GM12878 (cell line): ENCODE measurements around the gene AGPAT4. TPM values are rescaled to one million over a fixed set of nuclear protein-coding genes. Genes with fewer than 3 reads are reported as not detected.
A peak's percentile ranks its signal among the peaks of the same experiment; 100 is the strongest.

Experiments used
- BACH1 ChIP-seq: fragments of 450-650 bp; IDR thresholded peaks from 2 replicates; pipeline ENCODE4 v1.6.1; 2017; ENCODE audit warnings: mild to moderate bottlenecking, borderline replicate concordance
- BMI1 ChIP-seq: fragments of 450-650 bp; IDR thresholded peaks from 2 replicates; pipeline ENCODE4 v1.6.1; 2016; ENCODE audit warnings: mild to moderate bottlenecking, moderate library complexity, borderline replicate concordance
- CHD2 ChIP-seq: IDR thresholded peaks from 2 replicates; pipeline ENCODE4 v1.6.1; 2011; ENCODE audit warnings: low read depth, low read length, improper control_type of control experiment, borderline replicate concordance
- ETV6 ChIP-seq, 2 experiments: fragments of 450-650 bp in 1 of 2; IDR thresholded peaks in 1 of 2; conservative IDR thresholded peaks in 1 of 2; 2 replicates each; pipeline ENCODE4 v1.6.1; 2014; ENCODE audit warnings: antibody characterized with exemption in 1 of 2, borderline replicate concordance in 1 of 2, low read depth in 1 of 2, mild to moderate bottlenecking in 1 of 2, moderate library complexity in 1 of 2
- MYC ChIP-seq: IDR thresholded peaks from 2 replicates; pipeline ENCODE4 v1.6.1; 2011; ENCODE audit warnings: mild to moderate bottlenecking, low read length, moderate library complexity, inconsistent platforms; ENCODE audit not compliant: insufficient read depth, insufficient replicate concordance, insufficient read length, severe bottlenecking
- NFXL1 ChIP-seq: fragments of 450-650 bp; IDR thresholded peaks from 2 replicates; pipeline ENCODE4 v1.6.1; 2017; ENCODE audit warnings: antibody characterized with exemption, mild to moderate bottlenecking, borderline replicate concordance
- NFYB ChIP-seq: IDR thresholded peaks from 2 replicates; pipeline ENCODE4 v1.6.1; 2011; ENCODE audit warnings: low read depth, mild to moderate bottlenecking, low read length, improper control_type of control experiment, moderate library complexity; ENCODE audit not compliant: insufficient read depth
- NR2C2 ChIP-seq: IDR thresholded peaks from 2 replicates; pipeline ENCODE4 v1.6.1; 2011; ENCODE audit warnings: borderline replicate concordance, low read depth; ENCODE audit not compliant: control insufficient read depth, insufficient read length
- POU2F2 ChIP-seq: IDR thresholded peaks from 3 replicates; pipeline ENCODE4 v1.6.1; 2011; ENCODE audit warnings: low read depth, mild to moderate bottlenecking, low read length, borderline replicate concordance
- SMAD1 ChIP-seq: fragments of 450-650 bp; IDR thresholded peaks from 2 replicates; pipeline ENCODE4 v1.6.1; 2018; ENCODE audit warnings: mild to moderate bottlenecking, low read depth; ENCODE audit not compliant: partially characterized antibody
- SMC3 ChIP-seq: IDR thresholded peaks from 2 replicates; pipeline ENCODE4 v1.6.1; 2011; ENCODE audit warnings: low read length, improper control_type of control experiment, borderline replicate concordance
- SUPT20H ChIP-seq: IDR thresholded peaks from 2 replicates; pipeline ENCODE4 v1.6.1; 2011; ENCODE audit warnings: low read depth, mild to moderate bottlenecking, low read length, moderate library complexity, borderline replicate concordance; ENCODE audit not compliant: control insufficient read depth
- ZNF217 ChIP-seq: fragments of 450-650 bp; IDR thresholded peaks from 2 replicates; pipeline ENCODE4 v1.6.1; 2017; ENCODE audit warnings: antibody characterized with exemption, mild to moderate bottlenecking
- ZNF274 ChIP-seq: IDR thresholded peaks from one replicate; pipeline ENCODE4 v1.8.0; 2011; ENCODE audit not compliant: insufficient read length, insufficient read depth
- ZNF384 ChIP-seq: IDR thresholded peaks from 2 replicates; pipeline ENCODE4 v1.6.1; 2012; ENCODE audit warnings: low read depth, mild to moderate bottlenecking, low read length, improper control_type of control experiment, borderline replicate concordance
- polyA plus RNA-seq, 11 experiments: library from polyadenylated mRNA; depleted of rRNA in 4 of 11; unstranded in 6 of 11; stranded (reverse) in 5 of 11; fragments of >200 nt; fragmentation: Nextera tagmentation in 4 of 11; fragmentation: Illumina TruSeq in 1 of 11; extraction: Ambion mirVana in 4 of 11; extraction: Trizol in 1 of 11; gene quantifications; 1 replicate in 1 of 11; 2 replicates in 10 of 11; pipeline versions ENCODE4 v1.2.1 to v1.2.3, GENCODE V29; 2011 to 2016; ENCODE audit warnings: inconsistent platforms in 2 of 11, missing spikeins in 2 of 11, low read depth in 1 of 11
- total RNA-seq, 4 experiments: library from RNA; depleted of rRNA in 3 of 4; stranded (reverse); fragments of >200 nt in 3 of 4; fragmentation: Illumina TruSeq in 1 of 4; extraction: Trizol in 1 of 4; gene quantifications; 2 replicates each; pipeline versions ENCODE4 v1.2.1 to v1.2.3, GENCODE V29; 2013 to 2021
- TF ChIP-seq, protein P1 (sequence below): fragments of 450-650 bp; IDR thresholded peaks from 2 replicates; pipeline ENCODE4 v1.6.1; 2017; ENCODE audit warnings: low read depth, mild to moderate bottlenecking, moderate library complexity
- TF ChIP-seq, protein P2 (sequence below), 3 experiments: IDR thresholded peaks in 2 of 3; conservative IDR thresholded peaks in 1 of 3; 2 replicates each; pipeline ENCODE4 v1.5.1; 2011; ENCODE audit warnings: low read depth in 3 of 3, low read length in 3 of 3, mild to moderate bottlenecking in 3 of 3, control low read depth in 2 of 3, moderate library complexity in 2 of 3, inconsistent platforms in 1 of 3, mixed read lengths in 1 of 3; ENCODE audit not compliant: control insufficient read depth in 2 of 3, insufficient read depth in 1 of 3; ENCODE audit errors: extremely low read depth in 1 of 3
- TF ChIP-seq, protein P3 (sequence below): fragments of 150-350 bp; IDR thresholded peaks from 2 replicates; pipeline ENCODE4 v1.6.1; 2014; ENCODE audit warnings: mild to moderate bottlenecking, low read depth, low read length
- TF ChIP-seq, protein P4 (sequence below): IDR thresholded peaks from 2 replicates; pipeline ENCODE4 v1.6.1; 2012; ENCODE audit warnings: low read depth, low read length, improper control_type of control experiment
- TF ChIP-seq, protein P5 (sequence below): fragments of 450-650 bp; IDR thresholded peaks from 2 replicates; pipeline ENCODE4 v1.6.1; 2017; ENCODE audit warnings: antibody characterized with exemption, mild to moderate bottlenecking, moderate library complexity

Gene AGPAT4
- total and polyA plus RNA-seq, 10 of the 15 experiments (the other 5 are each of a cell fraction or from before 2014, with no cell fraction given): 0.34 to 2.2 (median 1.3) TPM

DNA sequence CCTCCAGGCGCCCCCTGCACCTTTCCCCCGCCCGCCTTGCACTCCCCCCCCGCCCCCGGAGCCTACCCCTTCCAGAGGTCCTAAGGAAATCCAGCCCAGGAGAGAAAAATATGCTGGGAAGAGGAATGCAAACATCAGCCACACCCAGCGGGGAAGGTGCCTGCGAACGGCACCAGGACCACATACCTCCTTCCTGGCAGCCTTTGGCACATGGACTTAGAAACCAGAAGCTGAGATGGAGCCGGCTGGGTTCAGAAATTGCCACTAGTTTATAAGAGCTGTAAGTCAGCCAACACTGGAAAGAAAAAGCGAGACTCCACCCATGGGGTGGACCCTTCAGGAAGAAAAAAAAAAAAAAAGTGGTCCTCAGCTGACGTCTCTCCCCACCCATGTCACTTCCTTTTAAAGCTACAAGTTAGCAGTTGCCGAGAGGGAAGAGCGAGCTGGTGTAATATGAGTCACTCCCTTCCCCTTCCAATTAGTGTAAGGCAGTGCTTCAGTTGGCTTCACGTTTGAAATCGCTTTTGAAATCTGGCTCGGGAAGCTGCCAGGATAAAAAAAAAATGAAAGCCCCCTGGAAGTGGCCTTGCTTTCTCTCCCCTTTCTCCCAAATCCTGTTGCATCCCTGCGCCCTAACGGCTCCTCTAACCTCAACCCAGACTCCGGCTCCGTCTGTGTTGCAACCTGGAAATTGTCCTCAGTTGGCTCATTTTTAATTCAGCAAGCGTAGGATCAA is at the start of gene AGPAT4 (continued):
- TF ChIP-seq SMAD1 (no peak), ETV6 (conservative IDR thresholded peaks at IDR 0.05 in 1 of 2, IDR thresholded peaks at IDR 0.05 in 1 of 2; ENCODE audit: borderline replicate concordance in 1 of 2, low read depth in 1 of 2) (no peak), SMC3 (no peak), BMI1 (no peak), CHD2 (no peak), ZNF217 (no peak), NR2C2 (no peak), BACH1 (no peak), NFXL1 (no peak), MYC (no peak), NFYB (peak; percentile 56; the same call in 1 of the 2 replicates), POU2F2 (no peak), ZNF384 (peak; percentile 99), SUPT20H (no peak), ZNF274 (no peak)
- TF ChIP-seq, protein P1, sequence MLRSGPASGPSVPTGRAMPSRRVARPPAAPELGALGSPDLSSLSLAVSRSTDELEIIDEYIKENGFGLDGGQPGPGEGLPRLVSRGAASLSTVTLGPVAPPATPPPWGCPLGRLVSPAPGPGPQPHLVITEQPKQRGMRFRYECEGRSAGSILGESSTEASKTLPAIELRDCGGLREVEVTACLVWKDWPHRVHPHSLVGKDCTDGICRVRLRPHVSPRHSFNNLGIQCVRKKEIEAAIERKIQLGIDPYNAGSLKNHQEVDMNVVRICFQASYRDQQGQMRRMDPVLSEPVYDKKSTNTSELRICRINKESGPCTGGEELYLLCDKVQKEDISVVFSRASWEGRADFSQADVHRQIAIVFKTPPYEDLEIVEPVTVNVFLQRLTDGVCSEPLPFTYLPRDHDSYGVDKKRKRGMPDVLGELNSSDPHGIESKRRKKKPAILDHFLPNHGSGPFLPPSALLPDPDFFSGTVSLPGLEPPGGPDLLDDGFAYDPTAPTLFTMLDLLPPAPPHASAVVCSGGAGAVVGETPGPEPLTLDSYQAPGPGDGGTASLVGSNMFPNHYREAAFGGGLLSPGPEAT: peak; percentile 19; the same call in 1 of the 2 replicates
- TF ChIP-seq, protein P2, sequence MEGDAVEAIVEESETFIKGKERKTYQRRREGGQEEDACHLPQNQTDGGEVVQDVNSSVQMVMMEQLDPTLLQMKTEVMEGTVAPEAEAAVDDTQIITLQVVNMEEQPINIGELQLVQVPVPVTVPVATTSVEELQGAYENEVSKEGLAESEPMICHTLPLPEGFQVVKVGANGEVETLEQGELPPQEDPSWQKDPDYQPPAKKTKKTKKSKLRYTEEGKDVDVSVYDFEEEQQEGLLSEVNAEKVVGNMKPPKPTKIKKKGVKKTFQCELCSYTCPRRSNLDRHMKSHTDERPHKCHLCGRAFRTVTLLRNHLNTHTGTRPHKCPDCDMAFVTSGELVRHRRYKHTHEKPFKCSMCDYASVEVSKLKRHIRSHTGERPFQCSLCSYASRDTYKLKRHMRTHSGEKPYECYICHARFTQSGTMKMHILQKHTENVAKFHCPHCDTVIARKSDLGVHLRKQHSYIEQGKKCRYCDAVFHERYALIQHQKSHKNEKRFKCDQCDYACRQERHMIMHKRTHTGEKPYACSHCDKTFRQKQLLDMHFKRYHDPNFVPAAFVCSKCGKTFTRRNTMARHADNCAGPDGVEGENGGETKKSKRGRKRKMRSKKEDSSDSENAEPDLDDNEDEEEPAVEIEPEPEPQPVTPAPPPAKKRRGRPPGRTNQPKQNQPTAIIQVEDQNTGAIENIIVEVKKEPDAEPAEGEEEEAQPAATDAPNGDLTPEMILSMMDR (IDR thresholded peaks at IDR 0.05 in 2 of 3, conservative IDR thresholded peaks at IDR 0.05 in 1 of 3; ENCODE audit: control insufficient read depth in 2 of 3, extremely low read depth in 1 of 3, insufficient read depth in 1 of 3, low read depth in 3 of 3, low read length in 3 of 3): no peak
- TF ChIP-seq, protein P3, sequence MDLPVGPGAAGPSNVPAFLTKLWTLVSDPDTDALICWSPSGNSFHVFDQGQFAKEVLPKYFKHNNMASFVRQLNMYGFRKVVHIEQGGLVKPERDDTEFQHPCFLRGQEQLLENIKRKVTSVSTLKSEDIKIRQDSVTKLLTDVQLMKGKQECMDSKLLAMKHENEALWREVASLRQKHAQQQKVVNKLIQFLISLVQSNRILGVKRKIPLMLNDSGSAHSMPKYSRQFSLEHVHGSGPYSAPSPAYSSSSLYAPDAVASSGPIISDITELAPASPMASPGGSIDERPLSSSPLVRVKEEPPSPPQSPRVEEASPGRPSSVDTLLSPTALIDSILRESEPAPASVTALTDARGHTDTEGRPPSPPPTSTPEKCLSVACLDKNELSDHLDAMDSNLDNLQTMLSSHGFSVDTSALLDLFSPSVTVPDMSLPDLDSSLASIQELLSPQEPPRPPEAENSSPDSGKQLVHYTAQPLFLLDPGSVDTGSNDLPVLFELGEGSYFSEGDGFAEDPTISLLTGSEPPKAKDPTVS: no peak
- TF ChIP-seq, protein P4, sequence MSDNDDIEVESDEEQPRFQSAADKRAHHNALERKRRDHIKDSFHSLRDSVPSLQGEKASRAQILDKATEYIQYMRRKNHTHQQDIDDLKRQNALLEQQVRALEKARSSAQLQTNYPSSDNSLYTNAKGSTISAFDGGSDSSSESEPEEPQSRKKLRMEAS: no peak
- TF ChIP-seq, protein P5, sequence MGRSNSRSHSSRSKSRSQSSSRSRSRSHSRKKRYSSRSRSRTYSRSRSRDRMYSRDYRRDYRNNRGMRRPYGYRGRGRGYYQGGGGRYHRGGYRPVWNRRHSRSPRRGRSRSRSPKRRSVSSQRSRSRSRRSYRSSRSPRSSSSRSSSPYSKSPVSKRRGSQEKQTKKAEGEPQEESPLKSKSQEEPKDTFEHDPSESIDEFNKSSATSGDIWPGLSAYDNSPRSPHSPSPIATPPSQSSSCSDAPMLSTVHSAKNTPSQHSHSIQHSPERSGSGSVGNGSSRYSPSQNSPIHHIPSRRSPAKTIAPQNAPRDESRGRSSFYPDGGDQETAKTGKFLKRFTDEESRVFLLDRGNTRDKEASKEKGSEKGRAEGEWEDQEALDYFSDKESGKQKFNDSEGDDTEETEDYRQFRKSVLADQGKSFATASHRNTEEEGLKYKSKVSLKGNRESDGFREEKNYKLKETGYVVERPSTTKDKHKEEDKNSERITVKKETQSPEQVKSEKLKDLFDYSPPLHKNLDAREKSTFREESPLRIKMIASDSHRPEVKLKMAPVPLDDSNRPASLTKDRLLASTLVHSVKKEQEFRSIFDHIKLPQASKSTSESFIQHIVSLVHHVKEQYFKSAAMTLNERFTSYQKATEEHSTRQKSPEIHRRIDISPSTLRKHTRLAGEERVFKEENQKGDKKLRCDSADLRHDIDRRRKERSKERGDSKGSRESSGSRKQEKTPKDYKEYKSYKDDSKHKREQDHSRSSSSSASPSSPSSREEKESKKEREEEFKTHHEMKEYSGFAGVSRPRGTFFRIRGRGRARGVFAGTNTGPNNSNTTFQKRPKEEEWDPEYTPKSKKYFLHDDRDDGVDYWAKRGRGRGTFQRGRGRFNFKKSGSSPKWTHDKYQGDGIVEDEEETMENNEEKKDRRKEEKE: no peak
